Brain pericyte (primary cell): ENCODE results near the gene PARP1.
"Not testable (repeated sequence)": the region's sequence is repeated elsewhere in the genome, so short reads cannot be mapped to it uniquely, and the experiment has no call there.

Source experiments
- DNase-seq: peaks from one replicate; pipeline ENCODE4 v3.0.0-alpha.2; 2012; ENCODE audit warnings: low read depth, low spot score

Gene PARP1

DNA sequence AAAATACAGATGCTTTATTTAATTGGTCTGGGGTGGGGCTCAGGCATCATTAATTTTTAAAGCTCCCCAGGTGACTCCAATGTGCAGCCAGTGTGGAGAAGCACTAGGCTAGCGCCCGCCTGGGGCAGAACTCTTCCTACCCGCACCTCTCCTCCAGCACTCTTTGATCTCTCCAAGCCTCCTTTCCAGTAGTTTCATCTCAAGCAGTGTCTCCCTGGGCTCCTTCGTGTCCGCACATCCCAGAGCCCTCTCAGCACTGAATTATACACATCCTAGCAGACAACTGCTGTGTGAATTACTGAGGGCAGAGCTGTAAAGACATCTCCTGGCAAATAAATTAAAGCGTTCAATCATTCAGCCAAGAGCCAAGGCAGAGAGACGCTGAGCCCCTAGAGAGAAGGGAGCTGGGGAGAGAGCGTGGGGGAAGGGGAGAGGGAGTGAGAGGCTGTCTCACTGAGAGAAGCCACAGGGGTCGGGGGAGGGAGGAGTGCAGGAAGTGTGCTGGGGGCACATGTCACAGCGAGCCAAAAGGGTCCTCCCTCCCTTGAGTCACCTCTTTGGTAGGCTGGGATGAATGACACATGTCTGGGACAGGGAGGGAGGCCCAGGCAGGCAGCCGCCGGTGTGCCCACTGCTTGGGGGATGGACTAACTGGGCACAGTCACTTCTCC, 21.0 kb upstream of the PARP1 start:
- no peak for DNase-seq

DNA sequence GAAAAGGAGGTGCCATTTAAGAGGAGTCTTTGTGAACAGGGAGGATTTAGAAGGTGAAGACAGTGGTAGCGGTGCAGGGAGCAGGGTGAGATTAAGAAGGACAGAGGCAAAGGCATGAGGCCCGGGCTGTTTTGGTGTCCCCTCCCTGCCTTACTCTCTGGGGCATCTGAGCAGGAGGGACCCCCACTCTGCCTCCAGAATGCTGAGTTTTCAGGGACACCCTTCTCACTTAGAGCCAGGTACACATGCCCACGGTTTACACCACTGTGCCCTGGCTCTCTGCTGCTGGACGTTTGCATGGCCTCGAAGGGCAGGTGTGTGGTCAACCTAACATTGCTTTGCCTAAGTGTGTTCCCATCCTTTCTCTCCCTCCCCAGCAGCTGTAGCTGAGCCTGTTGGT, 20.5 kb upstream of the PARP1 start:
- no peak for DNase-seq

DNA sequence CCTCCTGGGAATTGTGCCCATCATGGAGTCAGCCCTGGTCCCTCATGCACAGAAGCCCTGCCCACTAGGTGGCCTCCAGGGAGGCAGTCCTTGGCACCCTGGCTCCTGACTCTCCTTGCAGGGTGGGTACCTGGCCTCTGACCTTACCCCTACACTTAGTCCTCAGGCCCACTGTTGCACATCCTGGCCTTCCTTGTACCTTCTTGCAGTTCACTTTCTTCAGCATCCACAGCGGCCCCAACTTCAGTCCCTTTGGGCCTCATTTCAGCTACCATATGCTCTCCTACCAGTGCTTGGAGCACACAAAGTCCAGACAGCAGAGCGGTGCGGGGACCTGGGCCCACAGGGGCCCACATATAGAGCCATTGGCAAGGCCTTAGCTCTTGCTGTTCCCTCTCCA, 19.2 kb upstream of the PARP1 start:
- no peak for DNase-seq

DNA sequence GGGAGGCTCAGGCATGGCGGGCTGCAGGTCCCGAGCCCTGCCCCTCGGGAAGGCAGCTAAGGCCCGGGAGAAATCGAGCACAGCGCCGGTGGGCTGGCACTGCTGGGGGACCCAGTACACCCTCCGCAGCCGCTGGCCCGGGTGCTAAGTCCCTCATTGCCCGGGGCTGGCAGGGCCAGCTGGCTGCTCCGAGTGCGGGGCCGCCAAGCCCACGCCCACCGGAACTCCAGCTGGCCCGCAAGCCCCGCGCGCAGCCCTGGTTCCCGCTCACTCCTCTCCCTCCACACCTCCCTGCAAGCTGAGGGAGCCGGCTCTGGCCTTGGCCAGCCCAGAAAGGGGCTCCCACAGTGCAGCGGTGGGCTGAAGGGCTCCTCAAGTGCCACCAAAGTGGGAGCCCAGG, 18.5 kb upstream of the PARP1 start:
- not testable (repeated sequence) for DNase-seq

DNA sequence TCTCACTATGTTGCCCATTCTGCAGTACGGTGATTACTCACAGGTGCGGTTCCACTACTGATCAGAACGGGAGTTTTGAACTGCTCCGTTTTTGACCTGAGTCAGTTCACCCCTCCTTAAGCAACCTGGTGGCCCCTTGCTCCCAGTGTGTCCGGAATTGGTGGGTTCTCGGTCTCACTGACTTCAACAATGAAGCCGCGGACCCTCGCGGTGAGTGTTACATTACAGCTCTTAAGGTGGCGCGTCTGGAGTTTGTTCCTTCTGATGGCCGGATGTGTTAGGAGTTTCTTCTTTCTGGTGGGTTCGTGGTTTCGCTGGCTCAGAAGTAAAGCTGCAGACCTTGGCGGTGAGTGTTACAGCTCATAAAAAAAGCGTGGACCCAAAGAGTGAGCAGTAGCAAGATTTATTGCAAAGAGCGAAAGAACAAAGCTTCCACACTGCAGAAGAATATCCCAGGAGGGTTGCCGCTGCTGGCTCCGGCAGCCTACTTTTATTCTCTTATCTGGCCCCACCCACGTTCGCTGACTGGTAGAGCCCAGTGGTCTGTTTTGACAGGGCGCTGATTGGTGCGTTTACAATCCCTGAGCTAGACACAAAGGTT, 17.6 kb upstream of the PARP1 start:
- DNase-seq, result no peak

DNA sequence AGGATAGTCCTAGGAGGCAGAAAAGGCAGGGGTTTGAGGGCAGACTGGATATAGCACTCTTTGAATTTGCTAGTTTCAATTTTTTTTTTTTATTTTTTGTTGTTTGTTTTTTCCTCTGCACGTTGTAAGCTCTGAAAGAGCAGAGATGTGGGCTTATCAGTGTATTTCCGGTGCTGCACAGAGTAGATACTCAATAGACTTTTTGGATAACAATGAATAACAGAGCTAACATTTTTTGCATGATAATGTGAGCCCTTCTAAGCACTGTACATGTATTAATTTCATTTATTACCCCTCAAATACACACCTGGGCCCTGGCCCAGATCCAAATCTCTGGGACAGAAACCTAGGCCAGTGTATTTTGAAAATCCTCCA, 17.1 kb upstream of the PARP1 start:
- no peak for DNase-seq

DNA sequence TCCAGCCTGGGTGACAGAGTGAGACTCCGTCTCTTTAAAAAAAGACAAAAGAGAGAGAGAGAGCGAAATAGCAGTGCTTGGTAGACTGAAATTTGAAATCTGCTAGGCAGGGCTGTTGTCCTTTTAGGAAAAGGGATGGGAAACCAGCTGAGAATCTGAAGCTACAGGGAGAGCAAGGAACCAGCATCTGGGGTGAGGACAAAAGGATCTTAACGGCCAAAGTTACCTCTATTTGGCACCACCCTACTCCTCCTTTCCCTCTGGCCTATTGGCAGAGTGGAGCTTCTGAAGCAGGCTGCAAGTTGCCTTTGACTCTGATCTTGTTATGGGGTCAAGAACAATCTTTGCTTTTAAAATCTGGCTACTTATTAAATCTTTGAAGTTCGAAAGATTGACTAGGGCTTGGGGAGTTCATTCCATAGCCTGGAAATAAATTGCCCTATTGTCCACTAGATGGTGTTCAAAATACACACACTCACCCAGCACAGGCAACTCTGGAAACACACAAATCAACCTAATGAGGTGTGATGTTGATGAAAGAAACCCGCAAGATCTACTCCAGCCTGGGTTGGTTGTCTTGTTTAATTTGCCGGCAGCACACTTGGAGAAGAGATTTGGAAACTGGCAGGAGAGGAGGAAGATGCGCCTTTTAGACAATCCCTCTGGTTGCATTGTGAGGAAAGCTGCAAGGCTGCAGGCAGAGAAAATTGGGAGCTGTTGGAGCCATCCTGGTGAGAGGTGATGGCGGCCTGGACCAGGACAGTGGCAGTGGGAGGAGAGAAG, 16.5 kb upstream of the PARP1 start:
- DNase-seq, result no peak

DNA sequence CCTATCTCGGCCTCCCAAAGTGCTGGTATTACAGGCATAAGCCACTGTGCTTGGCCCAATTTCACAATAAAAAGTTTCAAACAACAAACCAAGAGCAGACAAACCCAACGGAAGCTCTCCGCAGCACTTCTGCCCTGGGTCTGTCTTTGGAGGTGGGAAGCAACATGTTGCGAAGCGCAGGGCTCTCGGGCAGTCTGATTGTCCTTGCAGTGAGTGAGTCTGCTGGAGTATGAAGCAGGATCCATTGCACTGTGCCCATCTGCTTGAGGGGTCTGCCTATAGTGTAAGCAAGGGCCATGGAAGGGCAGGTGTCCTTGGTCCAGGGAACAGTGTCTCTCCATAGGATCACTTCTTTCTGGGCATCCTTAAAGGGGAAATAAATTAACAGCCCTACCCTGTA, 14.6 kb upstream of the PARP1 start:
- DNase-seq, result no peak

DNA sequence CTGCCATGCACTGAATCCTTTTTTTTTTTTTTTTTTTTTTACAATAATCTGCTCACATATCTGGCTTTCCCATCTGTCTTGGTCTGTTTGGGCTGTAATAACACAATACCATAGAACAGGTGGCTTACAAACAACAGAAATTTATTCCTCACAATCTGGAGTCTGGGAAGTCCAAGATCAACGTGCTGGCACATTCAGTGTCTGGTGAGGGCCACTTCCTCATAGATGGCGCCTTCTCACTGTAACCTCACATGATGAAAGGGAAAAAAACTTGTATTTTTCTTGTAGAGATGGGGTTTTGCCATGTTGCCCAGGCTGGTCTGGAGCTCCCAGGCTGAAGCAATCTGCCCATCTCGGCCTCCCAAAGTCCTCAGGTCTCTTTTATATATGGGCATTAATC, 13.0 kb upstream of the PARP1 start:
- no peak for DNase-seq

DNA sequence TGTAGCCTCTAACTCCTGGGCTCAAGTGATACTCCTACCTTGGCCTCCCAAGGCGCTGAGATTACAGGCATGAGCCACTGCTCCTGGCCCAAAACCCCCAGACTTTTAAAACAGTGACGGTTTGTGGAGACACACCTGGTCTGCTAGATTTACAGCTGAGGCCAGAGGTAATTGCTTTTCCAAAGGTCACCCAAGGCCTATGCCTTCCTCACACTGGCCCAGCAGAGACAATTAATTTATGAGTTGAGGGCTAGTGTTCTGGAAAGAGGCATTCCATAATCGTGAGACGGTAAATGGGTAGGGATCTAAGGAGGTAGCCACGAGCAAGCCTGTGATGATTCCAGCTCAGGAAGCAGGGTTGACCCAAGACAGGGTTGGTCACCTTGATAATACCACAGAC, 12.4 kb upstream of the PARP1 start:
- DNase-seq, result no peak

DNA sequence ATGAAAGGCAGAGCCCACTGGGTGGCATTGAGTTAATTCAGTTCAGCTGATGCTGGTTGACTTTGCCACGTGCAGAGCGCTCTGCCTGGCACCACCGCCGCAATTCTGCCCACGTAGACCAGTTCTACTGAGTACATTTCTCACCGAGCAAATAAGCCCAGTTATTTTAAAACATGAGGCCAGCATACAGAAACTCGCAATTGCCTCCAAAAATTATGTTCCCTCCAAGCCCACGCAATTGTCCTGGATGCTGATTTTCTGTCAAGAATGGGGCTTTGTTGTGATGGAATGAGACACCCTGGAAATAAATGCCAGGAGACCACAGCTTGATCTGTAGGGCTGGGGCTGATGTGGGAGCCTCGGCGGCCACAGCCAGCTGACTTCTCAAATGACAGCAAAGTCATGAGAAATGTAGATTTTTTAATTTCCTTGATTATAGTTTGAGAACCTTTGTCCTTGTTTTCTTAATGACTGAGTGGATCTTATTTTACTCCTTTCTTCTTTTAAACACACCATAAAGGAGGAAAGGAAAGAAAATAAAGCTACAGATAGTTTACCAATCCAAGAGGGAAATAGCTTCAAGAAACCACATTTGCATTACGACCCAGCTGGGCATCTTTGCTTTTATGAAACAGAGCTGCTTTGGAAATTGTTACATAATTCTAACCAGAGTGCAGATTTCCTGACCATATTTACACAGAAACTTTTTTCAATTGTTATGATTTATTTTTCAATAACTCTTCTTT, 11.6 kb upstream of the PARP1 start:
- DNase-seq, result no peak

DNA sequence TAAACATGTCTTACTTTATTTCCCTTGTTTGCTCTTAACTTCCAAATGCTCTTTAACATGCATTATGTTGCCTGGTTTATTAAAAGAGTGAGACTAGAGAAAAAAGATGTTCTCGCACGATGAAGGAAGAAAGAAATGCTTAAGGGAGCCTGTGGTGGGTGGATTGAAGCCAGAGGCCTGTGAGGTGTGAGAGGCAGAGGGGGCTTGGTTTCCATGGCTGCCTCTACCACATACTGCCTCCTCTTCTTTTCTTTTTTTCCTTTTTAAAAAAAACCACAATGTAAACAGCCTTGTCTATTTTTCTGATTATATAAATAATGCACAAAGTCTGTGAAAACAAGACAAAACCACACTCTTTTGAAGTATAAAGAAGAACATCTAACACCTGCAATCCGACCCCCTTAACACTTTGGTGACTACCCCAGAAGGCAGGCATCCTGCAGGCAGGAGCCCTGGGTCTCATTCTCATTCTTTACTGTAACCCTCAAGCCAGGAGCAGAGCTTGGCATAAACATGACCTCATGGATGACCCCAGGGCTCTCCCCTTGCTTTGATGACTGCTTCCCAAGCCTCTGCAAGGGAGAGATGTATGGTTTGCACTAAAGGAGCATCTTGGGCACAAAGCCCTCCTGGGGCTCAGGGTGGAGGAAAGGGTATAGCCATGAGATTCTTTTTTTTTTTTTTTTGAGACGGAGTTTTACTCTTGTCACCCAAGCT, 10.1 kb upstream of the PARP1 start:
- peak; percentile 57 for DNase-seq

DNA sequence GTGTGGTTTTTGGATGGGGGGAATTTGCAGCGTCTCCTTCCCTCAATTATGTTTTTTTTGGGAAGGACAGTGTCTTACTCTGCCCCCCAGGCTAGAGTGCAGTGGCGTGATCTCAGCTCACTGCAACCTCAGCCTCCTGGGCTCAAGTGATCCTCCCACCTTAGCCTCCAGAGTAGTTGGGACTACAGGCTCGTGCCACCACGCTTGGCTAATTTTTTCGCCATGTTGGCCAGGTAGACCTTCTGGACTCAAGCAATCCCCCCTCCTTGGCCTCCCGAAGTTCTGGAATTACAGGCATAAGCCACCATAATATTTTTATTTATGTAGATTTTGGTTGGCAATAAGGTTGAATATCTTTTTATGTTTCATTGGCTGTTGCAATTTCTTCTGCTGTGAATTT, 9.5 kb upstream of the PARP1 start:
- no peak for DNase-seq

DNA sequence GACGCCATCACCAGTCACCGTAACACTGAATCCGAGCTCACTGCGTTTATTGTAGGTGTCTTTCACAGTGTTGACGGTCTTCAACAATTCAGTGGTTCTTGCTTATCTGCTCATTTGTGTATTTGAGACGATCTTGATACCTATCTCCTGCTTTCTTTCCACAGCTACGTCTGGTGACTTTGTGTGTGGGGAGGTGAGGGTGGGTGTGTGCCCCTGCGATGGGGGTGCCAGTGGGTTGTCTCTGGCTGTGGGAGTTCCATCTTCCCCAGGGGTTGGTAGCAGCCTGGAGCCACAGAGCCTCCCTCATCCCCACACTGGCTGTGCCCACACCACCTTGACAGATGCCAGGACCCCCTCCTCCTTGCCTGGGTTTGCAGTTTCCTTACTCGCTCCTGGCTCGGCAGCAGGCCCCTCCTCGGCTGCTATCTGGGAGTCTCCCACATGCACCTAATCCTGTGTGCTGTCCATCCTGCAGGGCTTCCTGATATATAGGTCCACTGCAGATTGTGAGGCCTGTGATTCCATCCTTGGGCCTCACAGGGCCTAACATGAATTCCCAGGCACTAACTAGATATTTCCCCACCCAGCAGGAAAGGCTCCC, 6.3 kb upstream of the PARP1 start:
- no peak for DNase-seq

DNA sequence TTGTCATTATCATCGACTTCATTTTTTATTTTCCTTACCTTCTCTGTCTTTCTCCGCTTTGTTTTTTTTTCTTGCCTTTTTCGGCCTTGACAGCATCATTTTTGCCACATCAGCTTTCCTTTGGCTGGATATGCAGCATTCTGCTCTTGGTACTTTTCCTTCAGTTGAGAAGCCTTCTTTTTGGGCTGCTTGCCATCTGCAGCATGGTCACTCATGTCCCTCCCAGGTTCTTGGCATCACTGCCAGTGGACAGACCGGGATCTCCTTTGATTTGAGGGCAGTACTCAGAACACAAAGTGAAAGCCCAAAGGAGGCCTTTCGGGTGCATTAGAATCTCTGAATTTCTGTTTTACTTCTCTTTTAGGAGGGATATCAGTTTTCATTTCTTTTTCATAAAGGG, 3.7 kb upstream of the PARP1 start:
- DNase-seq, result no peak

DNA sequence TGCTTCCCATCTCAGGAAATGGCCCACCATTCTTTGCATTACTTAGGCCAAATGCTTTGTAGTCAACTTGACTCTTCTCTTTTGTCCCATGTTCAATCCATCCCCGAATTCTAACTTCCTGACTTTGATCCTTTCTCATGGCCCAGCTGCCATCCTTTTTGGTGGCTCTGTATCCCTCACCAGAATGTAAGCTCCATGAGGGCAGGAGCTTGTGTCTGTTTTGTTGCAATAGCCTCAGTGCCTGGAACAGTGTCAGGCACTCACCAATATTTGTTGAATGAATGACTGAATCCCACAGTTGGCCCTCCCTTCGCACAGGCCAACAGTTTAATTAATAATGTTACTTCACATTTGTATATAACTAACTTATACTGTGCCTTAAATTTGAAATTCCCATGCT, 3.1 kb upstream of the PARP1 start:
- DNase-seq, result no peak

DNA sequence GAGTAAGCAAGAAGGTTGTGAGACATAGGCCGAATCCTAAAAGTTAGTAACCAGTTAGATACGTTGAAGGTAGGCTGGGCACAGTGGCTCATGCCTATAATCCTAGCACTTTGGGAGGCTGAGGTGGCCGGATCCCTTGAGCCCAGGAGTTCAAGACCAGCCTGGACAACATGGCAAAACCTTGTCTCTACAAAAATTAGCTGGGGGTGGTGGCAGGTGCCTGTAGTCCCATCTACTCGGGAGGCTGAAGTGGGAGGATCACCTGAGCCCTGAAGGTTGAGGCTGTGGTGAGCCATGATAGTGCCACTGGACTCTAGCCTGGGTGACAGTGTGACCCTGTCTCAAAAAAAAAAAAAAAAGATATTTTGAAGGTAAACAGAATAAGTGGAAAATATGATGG, 1.5 kb upstream of the PARP1 start:
- no peak for DNase-seq

DNA sequence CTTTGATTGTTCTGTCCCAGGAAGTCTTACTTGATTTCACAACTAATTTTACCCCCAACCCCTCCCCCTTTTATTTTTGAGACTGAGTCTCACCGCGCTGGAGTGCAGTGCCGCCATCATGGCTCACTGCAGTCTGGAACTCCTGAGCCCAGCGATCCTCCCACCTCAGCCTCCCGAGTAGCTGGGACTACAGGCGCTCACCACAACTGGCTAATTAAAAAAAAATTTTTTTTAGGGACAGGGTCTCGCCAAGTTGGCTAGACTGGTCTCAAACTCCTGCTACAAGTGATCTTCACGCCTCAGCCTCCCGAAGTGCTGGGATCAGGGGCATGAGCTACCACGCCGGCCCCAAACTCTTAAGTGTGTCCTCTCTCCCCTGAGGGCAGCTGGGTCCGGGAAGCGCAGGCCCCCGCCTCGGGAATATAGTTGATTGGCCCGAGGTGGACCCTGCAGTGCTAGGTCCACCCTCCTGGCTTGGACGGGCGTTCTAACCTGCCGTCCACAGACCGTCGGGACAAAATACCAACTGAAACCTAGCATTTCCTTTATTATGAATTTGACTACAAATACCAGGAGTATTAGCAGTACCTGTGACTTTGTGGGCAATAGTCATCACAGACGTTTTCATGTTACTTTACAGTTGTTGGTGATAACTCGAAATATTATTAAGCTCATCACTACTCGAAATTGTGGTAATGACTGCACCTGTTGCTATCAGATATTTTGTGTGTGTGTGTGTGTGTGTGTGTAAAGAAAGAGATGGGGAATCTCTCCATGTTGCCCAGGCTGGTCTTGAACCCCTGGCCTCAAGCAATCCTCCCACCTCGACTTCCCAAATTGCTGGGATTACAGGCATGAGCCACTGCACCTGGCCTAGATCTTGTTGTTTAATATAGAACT, 642 bp upstream of the PARP1 start:
- DNase-seq, result no peak

DNA sequence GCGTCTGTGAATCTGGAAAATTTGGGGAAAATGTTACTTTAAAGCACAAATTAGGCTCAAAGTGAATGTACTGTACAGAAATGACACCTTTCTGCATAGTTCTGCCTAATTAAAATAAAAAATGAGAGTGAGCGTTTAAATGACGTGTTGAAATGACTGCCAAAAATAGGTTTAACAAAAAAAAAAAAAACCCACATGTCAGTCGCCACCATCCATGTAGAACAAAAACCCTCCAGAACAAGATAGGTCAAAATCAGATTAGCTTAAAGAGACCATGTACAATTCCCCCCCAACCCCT, 745 bp downstream of the PARP1 start:
- DNase-seq, result no peak

DNA sequence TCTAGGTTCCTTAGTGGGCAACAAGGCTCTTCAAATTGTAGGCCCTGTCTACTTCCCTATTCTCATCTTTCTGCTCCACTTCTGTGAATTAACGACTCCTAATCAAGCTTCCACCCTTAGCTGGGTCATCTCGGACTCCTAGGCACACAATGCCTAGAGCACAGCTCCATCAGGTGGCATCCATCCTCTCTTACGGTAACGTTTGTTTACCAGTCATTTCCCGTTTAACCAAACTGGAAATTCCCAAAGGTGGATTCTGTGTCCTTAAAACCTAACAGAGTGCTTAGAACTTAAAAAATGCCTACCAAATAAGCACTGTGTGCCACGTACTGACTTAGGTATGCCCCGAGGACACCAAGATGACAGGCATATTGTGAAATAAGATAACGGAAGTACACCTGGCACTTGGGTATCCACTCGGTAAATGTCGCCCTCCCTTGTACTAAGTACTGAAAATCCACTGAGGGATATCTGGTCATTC, 1.5 kb downstream of the PARP1 start:
- DNase-seq, result no peak
